ENCODE measurements around the gene CAMTA1. TPM values are rescaled to one million over a fixed set of nuclear protein-coding genes. Genes with fewer than 3 reads are reported as not detected.

CAMTA1 gene
- total RNA-seq, 2 experiments from 2014 or later = 43.9 to 73.3 TPM

GRCh38 chr1:7698641-7699040 lies 913.4 kb downstream of the CAMTA1 start:
- TF ChIP-seq, protein P1, sequence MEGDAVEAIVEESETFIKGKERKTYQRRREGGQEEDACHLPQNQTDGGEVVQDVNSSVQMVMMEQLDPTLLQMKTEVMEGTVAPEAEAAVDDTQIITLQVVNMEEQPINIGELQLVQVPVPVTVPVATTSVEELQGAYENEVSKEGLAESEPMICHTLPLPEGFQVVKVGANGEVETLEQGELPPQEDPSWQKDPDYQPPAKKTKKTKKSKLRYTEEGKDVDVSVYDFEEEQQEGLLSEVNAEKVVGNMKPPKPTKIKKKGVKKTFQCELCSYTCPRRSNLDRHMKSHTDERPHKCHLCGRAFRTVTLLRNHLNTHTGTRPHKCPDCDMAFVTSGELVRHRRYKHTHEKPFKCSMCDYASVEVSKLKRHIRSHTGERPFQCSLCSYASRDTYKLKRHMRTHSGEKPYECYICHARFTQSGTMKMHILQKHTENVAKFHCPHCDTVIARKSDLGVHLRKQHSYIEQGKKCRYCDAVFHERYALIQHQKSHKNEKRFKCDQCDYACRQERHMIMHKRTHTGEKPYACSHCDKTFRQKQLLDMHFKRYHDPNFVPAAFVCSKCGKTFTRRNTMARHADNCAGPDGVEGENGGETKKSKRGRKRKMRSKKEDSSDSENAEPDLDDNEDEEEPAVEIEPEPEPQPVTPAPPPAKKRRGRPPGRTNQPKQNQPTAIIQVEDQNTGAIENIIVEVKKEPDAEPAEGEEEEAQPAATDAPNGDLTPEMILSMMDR (conservative IDR thresholded peaks at IDR 0.05; ENCODE audit: low read length) = no peak
- no peak for TF ChIP-seq EZH2phosphoT487 (IDR thresholded peaks at IDR 0.05; ENCODE audit: borderline replicate concordance, low read depth, low read length)

DNA sequence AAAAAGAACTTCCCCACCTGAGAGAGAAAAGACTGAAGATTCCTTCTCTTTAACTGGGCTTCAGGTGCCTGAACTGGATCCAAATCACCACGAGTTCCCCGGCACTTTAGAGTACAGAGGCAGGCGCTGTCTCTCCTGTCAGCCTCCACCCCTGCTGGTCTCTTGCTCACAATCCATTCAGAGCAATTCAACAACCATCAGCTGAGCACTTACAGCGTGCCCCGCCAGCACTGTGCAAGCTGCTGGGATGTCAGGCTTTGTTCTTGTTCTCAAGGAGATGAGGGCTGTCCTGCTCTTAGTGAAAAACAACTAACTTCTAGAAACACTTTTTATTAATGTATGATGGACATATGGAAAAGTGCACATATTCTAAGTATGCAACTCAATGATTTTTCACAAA lies 917.1 kb downstream of the CAMTA1 start:
- CTCF ChIA-PET (ENCODE audit: unreplicated experiment) = no interaction called here
- no peaks in the 10 kb centered on the region for H3K4me1 ChIP-seq (ENCODE audit: insufficient read depth, low read length, poor library complexity, severe bottlenecking)
- no peaks in the 10 kb centered on the region for H3K9me2 ChIP-seq (ENCODE audit: insufficient read depth, low read length)
- POLR2A ChIA-PET = no interaction called here
- H2AFZ ChIP-seq (ENCODE audit: low read length) = no peak overlapping the region
- no peak overlapping the region for H3K4me2 ChIP-seq (ENCODE audit: low read length)
- TF ChIP-seq, protein P1 (conservative IDR thresholded peaks at IDR 0.05; ENCODE audit: low read length) = no peak
- no peak for TF ChIP-seq EZH2phosphoT487 (IDR thresholded peaks at IDR 0.05; ENCODE audit: borderline replicate concordance, low read depth, low read length)
- no peaks in the 10 kb centered on the region for H3K79me2 ChIP-seq (ENCODE audit: insufficient read depth, low read depth, low read length)
- no peak overlapping the region for H3K4me3 ChIP-seq (ENCODE audit: low read depth, low read length, poor library complexity, severe bottlenecking)
- BruUV-seq (replicated peaks) = no TSS peak
- no peak overlapping the region for H3K27ac ChIP-seq (ENCODE audit: low read depth, low read length, poor library complexity, severe bottlenecking)
- DNase-seq (ENCODE audit: low spot score) = no peak
- no peaks in the 10 kb centered on the region for H3K36me3 ChIP-seq (ENCODE audit: insufficient read depth, low read length)
- H3K9me3 ChIP-seq (ENCODE audit: low read length) = no peaks in the 10 kb centered on the region
- H4K20me1 ChIP-seq (ENCODE audit: insufficient read depth, low read length) = no peaks in the 10 kb centered on the region
- intact Hi-C loops (cut with micrococcal nuclease; ENCODE audit: unreplicated experiment) = no loop called here

More at GRCh38 chr1:7698641-7699040, 913.4 kb downstream of the CAMTA1 start:
- intact Hi-C loops (cut with micrococcal nuclease; ENCODE audit: unreplicated experiment) = no loop called here
- no peaks in the 10 kb centered on the region for H3K4me1 ChIP-seq (ENCODE audit: insufficient read depth, low read length, poor library complexity, severe bottlenecking)
- H4K20me1 ChIP-seq (ENCODE audit: insufficient read depth, low read length) = no peaks in the 10 kb centered on the region
- no peaks in the 10 kb centered on the region for H3K9me2 ChIP-seq (ENCODE audit: insufficient read depth, low read length)
- POLR2A ChIA-PET = interaction anchor here (0.6 kb wide), 1 partner anchor 13 kb away, joined by 3 read pairs; no protein-coding TSS in a partner anchor
- H3K4me3 ChIP-seq (ENCODE audit: low read depth, low read length, poor library complexity, severe bottlenecking) = no peak overlapping the region
- H3K9me3 ChIP-seq (ENCODE audit: low read length) = no peaks in the 10 kb centered on the region
- DNase-seq (ENCODE audit: low spot score) = no peak
- H3K79me2 ChIP-seq (ENCODE audit: insufficient read depth, low read depth, low read length) = no peaks in the 10 kb centered on the region
- CTCF ChIA-PET (ENCODE audit: unreplicated experiment) = no interaction called here
- no TSS peak for BruUV-seq (replicated peaks)
- H3K36me3 ChIP-seq (ENCODE audit: insufficient read depth, low read length) = no peaks in the 10 kb centered on the region
- H3K27ac ChIP-seq (ENCODE audit: low read depth, low read length, poor library complexity, severe bottlenecking) = no peak overlapping the region
- no peak overlapping the region for H3K4me2 ChIP-seq (ENCODE audit: low read length)
- no peak overlapping the region for H2AFZ ChIP-seq (ENCODE audit: low read length)

DNA sequence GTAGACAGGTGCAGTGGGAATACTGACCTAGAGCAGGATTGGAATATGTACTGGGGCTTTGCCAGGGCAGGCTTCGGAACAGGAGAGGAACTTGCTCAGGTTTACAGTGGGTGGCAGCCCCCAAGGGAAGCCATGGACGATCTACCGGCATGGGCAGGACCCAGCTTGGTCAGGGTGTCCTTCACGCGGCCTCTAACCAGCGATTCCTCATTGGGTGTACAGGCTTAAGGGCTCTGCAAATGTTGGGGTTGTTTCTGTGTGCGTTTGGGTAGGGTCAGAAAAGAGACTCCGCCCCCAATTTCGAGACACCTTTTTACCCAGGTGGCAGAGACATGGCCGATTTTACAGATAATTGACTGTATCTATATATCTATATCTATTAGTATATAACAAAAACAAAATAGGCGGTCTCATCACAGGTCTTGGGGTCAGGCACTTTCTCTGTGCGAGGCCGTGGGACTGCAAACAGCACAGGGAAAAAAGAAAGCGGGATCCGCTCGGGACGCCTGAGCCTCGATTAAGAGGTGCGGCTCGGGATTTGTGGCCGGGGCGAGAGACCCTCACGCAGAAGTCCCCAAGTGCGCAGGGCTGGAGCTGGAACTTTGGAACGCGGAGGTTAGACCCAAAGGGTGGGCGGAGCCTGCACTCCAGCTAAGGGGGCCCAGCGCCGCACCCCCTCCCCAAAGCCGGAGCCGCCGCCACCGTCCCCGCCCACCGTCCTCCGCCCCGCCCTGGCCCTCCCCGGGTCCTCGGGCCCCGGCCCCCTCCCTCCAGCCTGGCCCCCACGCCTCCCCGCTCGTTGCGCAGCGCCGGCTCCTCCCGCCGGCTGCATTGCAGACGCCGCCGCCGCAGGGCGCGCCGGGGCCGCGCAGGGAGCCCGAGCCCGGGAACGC lies 918.3 kb downstream of the CAMTA1 start:
- TF ChIP-seq, protein P1 (conservative IDR thresholded peaks at IDR 0.05; ENCODE audit: low read length) = no peak
- no peak for TF ChIP-seq EZH2phosphoT487 (IDR thresholded peaks at IDR 0.05; ENCODE audit: borderline replicate concordance, low read depth, low read length)
- no peak for DNase-seq (ENCODE audit: low spot score)
- H3K4me1 ChIP-seq (ENCODE audit: insufficient read depth, low read length, poor library complexity, severe bottlenecking) = no peaks in the 10 kb centered on the region
- H3K4me3 ChIP-seq (ENCODE audit: low read depth, low read length, poor library complexity, severe bottlenecking) = no peak overlapping the region
- no peaks in the 10 kb centered on the region for H4K20me1 ChIP-seq (ENCODE audit: insufficient read depth, low read length)
- POLR2A ChIA-PET = no interaction called here
- no peaks in the 10 kb centered on the region for H3K9me2 ChIP-seq (ENCODE audit: insufficient read depth, low read length)
- H3K36me3 ChIP-seq (ENCODE audit: insufficient read depth, low read length) = no peaks in the 10 kb centered on the region
- H3K27ac ChIP-seq (ENCODE audit: low read depth, low read length, poor library complexity, severe bottlenecking) = no peak overlapping the region
- CTCF ChIA-PET (ENCODE audit: unreplicated experiment) = no interaction called here
- intact Hi-C loops (cut with micrococcal nuclease; ENCODE audit: unreplicated experiment) = no loop called here
- H2AFZ ChIP-seq (ENCODE audit: low read length) = no peak overlapping the region
- no peaks in the 10 kb centered on the region for H3K9me3 ChIP-seq (ENCODE audit: low read length)
- H3K79me2 ChIP-seq (ENCODE audit: insufficient read depth, low read depth, low read length) = no peaks in the 10 kb centered on the region
- BruUV-seq (replicated peaks) = no TSS peak
- no peak overlapping the region for H3K4me2 ChIP-seq (ENCODE audit: low read length)
